Left kidney (tissue), 2 donors: ENCODE data around the gene SCAND1. TPM values are rescaled to one million over a fixed set of nuclear protein-coding genes. Genes with fewer than 3 reads are reported as not detected.

Experiments used
- DNase-seq: peaks from one replicate; pipeline ENCODE4 v3.0.0-alpha.2; 2013
- polyA plus RNA-seq: library from polyadenylated mRNA; unstranded; fragments of 120-200 nt; gene quantifications from one replicate; pipeline ENCODE4 v1.2.1, GENCODE V29; 2013; ENCODE audit not compliant: insufficient read length

The SCAND1 gene
- polyA plus RNA-seq, 1 donor: 23.9 TPM

GRCh38 chr20:35908007-35908406 is 46.3 kb downstream of the SCAND1 start:
- no peak for DNase-seq

- no peak for DNase-seq
Observed at GRCh38 chr20:35907017-35907701, 47.1 kb downstream of the SCAND1 start.

GRCh38 chr20:35904982-35905663 is 49.2 kb downstream of the SCAND1 start:
- no peak for DNase-seq

- DNase-seq: no peak
Observed at GRCh38 chr20:35903843-35904242, 50.5 kb downstream of the SCAND1 start.

Other genes with a start within 250 kb of the SCAND1 start
- gene RBM39, start 212.2 kb downstream of the SCAND1 start, polyA plus RNA-seq: 745 TPM
- gene PHF20, start 182.5 kb downstream of the SCAND1 start, polyA plus RNA-seq: 42.5 TPM
- 1.1 TPM for gene CNBD2, start 14.1 kb upstream of the SCAND1 start, polyA plus RNA-seq
- 63.3 TPM for gene EPB41L1, start 200.2 kb upstream of the SCAND1 start, polyA plus RNA-seq